Measurements from ENCODE around the gene KAT14.
"Not testable (repeated sequence)": the region's sequence is repeated elsewhere in the genome, so short reads cannot be mapped to it uniquely, and the experiment has no call there.

KAT14 gene

DNA sequence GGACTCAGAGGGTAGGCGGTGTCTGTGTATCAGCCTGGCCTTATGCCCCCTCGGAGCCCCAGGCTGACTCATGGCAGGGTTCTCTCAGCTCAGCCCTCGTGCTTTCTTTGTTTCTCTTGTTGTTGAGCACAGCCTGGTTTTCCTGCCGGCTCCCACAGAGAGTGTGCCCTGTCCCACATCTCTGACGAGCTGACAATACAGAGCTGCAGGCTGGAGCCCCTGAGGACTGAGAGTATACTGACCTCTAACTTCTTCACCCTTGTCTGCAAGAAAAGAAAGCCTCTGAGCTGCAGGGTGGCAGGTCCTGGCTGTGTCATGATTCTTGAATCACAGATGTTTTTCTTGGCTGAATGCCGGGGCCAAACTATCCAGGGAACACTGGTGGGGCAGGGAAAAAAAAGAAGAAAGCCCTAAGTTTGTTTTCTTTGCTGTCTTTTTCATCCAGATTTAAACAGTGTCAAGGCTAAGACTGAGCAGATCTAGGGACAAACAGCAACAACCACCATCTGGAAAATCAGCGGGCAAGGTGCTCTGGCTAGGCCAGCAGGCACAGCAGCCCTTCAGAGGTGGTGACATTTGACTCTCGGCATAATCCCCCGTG lies 87.4 kb downstream of the KAT14 start:
- DNase-seq (ENCODE audit: low spot score) = peak; percentile 78

GRCh38 chr20:18225632-18226031 lies 88.0 kb downstream of the KAT14 start:
- DNase-seq (ENCODE audit: low spot score) = no peak

GRCh38 chr20:18226741-18227140 lies 89.1 kb downstream of the KAT14 start:
- DNase-seq (ENCODE audit: low spot score) = not testable (repeated sequence)

- no peak for DNase-seq (ENCODE audit: low spot score)
Measured at GRCh38 chr20:18233408-18233943, 95.8 kb downstream of the KAT14 start.

All from kidney capillary endothelial cell (primary cell).